HG02840 (cell line): Measurements from ENCODE around the gene FHOD3.

Experiments used
- ATAC-seq: cut with Tn5 transposase; IDR thresholded peaks from one replicate; pipeline ENCODE4 v1.9.1; 2021; ENCODE audit warnings: mild to moderate bottlenecking, moderate library complexity, moderate number of reproducible peaks; ENCODE audit not compliant: unreplicated experiment, low FRiP score

The FHOD3 gene

DNA sequence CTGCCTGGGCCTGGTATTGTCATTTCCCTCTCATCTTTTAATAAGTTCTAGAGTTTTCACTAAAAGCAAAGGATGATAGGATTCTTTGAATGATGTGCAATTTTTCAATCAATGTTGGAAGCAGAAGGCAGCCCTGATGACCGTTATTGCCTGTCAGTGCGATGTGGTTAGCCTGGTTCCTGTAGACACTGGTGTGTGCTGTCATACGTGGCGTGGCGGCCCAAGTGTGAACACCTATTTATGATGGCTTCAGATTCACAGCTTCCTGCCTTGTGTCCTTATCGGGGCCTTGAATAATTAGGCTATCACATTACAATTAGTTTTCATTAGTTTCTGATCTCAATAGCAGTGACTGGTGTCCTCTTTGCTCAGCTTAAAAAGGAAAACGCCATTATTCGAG, 312.7 kb downstream of the FHOD3 start:
- ATAC-seq = no peak

- ATAC-seq = no peak
Measured at GRCh38 chr18:36610661-36611060, 313.1 kb downstream of the FHOD3 start.

- no peak for ATAC-seq
Measured at GRCh38 chr18:36613069-36613468, 315.6 kb downstream of the FHOD3 start.

- no peak for ATAC-seq
Measured at GRCh38 chr18:36613810-36614209, 316.3 kb downstream of the FHOD3 start.

GRCh38 chr18:36620788-36621187, 323.3 kb downstream of the FHOD3 start:
- no peak for ATAC-seq

GRCh38 chr18:36622610-36623009, 325.1 kb downstream of the FHOD3 start:
- ATAC-seq = no peak

- ATAC-seq = no peak
Measured at GRCh38 chr18:36623091-36623490, 325.6 kb downstream of the FHOD3 start.

DNA sequence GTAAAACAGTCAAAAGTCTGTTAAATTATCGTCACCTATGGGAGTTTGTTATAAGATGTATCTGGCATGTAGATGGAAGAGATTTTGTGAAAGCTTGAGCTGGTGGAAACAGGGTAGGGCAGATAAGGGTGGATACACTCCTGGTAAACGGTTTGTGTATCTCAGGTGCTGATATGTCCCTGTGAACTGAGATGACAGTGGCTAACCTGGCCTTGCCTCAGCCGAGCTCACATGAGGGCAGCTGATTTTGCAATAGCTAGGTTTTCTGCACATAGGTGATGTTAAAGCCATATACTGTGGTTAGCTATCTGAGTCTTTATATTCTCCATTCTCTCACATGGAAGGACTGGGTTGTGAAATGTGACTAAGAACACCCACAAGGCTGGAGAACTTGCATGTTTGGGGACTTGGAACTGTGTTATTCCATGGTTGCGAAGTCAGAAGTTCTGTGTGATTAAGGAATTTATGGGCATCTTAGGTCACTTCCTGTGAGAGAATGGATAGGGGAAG, 326.2 kb downstream of the FHOD3 start:
- no peak for ATAC-seq

GRCh38 chr18:36624451-36625167, 327.1 kb downstream of the FHOD3 start:
- ATAC-seq = no peak

- ATAC-seq = no peak
Measured at GRCh38 chr18:36625386-36625785, 327.9 kb downstream of the FHOD3 start.

DNA sequence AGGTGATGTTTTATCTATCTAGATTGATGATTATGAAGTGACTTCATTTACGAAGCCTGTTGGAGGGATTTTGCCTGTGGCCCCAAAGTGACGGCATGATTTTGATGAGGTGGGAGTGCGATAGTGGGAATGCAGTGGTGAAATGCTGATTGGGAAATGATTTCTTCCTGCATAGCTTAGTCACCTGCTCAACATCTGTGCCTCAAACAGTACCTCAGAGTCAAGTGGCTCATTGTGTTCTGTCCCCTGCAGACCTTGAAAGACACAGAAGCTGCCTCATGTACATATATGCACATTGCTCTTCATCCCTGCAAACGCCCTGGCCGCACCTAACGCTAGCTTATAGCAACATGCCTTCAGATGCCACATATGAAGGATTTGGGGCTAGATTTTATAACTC, 330.1 kb downstream of the FHOD3 start:
- ATAC-seq = no peak

GRCh38 chr18:36628435-36629137, 331.1 kb downstream of the FHOD3 start:
- no peak for ATAC-seq

DNA sequence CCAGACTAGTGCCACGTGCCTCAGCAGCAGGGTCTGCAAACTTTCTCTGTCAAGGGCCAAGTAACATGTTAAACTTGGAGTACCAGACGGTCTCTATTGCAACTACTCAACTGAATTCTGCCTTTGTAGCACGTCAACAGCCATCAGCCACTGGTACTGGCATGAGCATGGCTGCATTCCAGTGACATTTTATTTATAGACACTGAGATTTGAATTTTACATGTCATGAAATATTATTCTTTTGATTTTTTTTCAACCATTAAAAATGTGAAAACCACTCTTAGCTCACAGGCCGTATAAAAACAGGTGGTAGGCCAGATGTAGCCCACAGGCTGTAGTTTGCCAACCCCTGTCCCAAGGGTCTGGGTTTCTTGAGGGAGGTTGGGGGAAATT, 331.6 kb downstream of the FHOD3 start:
- ATAC-seq = no peak

- no peak for ATAC-seq
Measured at GRCh38 chr18:36629836-36630235, 332.3 kb downstream of the FHOD3 start.

- ATAC-seq = no peak
Measured at GRCh38 chr18:36630917-36631316, 333.4 kb downstream of the FHOD3 start.

DNA sequence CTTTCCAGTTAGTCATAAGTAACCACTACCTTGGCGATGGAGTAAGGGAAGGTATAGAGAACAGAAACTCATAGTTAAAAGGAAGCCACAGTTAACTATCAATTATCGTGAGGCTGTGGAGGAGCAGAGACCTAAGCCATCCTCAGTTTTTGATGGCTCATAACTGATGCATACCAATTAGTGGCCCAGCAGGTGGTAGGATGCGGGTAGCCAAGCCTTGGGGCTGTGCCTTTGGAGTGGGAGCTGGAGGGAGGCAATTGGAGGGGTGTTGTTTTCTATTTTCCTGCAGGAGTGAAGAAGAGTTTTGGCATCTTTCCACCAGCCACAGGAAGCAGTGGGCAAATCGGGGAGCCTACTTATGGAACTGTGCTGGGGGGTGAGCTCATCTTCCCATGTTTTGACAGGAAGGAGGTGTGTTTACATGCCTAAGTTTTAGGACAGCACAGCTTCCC, 336.5 kb downstream of the FHOD3 start:
- peak; percentile 33 for ATAC-seq

DNA sequence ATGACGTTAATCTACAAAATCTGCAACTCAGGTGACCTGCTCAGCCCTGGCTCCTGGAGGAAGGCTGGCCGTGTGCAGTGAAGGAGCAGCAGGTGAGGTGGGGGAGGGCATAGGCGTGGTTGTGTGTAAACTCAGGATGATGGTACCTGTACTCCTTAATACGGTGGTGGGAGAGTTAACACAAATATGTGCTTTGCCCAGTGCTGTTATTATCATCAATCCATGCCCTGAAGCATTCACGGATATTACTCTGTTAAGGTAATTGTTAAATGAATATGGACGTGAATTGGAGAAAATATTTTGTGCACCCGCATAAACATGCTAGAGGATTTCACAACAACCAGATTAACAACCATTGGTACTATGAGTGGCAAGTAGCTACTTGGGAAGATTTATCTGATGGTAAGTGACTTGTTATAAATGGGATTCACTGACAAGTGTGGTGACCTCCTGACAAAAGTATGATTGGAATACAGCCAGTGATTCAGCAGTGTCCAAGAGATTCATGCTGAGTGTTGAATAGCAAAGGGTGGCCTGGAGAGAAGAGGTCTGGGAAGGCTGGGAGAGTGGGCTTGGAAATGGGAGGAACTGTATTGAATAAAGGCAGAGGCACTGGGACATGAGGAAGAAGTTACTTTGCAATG, 337.2 kb downstream of the FHOD3 start:
- ATAC-seq = no peak

DNA sequence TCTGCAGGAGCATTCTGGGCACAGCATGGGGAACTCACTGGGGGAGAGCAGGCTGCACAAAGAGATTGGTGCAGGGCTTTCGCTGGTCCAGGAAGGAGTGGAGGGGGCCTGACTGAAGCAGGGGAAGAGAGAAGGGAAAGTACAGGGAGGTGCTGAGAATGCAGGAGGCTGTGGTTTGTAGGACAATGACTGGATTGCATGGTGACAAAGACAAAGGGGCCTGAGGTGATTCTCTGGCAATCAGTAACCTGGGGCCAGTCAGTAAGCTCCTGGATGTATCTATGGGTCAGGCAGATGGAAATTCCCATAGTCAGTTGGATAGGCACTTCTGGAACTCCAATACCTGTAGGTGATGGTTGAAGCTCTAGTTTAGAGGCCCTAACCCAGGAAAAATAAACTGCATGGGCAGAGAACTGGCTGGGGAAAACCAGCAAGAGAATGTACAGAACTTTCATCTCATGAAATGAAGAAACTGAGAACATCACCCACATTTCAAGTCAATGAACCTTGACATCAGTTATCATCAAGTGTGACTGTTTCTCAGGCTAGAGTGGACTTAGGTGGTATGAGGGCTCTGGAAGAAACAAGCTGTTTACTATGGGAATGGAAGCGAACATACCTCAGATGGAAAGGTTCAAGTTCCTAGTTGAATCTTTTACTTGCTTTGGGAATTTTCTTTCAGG, 338.0 kb downstream of the FHOD3 start:
- no peak for ATAC-seq

DNA sequence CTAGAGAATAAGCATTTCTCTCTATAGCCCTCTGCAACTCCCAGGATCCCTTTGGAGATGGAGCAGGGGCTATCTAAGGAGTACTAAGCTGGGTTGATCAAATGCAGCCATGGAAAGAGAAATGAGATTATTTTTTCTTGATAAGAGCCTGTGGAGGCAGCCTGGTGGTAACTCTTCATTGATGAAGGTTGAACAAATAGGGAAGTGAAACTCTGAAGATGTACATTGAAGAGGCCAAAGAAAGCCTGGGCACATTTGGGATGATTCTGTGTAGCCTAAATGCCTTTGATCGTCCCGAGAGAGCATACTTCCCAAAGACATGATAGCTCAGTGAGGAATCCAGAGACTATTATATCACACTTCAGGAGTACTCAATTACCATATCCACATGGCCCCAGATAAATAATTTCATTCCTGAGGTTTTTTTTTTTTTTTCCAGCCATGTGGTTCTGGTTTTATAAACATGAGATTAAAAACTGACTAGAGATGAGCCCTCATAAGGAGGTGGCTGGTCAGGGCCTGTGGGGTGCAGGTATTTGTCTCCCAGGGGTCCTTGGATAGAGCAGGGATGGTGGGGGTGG, 338.8 kb downstream of the FHOD3 start:
- ATAC-seq = no peak

DNA sequence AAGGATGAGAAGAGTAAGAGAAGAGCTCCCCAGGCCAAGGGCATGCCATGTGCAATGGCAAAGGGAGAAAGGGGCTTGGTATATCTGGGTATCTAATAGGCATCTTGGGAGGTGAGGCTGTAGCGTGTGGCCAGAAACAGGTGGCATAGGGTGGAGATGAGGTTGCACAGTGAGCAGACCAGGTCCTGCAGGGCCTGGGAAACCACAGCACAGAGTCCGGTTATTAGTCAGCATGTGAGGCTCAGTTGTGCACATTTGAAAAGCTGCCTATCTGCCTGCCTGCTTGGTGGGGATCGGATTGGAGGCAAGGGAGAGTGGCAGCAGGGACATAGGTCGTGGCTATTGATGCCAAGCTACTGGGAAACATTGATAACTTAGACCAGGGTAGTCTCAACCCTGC, 340.7 kb downstream of the FHOD3 start:
- peak; percentile 91 for ATAC-seq
